NCI-H524 treated with DMSO at 0.1 percent for 48 hours (cell line): ENCODE results near the gene HECTD2.
"Not testable (repeated sequence)": the region's sequence is repeated elsewhere in the genome, so short reads cannot be mapped to it uniquely, and the experiment has no call there.

Experiments used
- DNase-seq: peaks from one replicate; lab custom pipeline; 2025; lab: John Stamatoyannopoulos, UW

The HECTD2 gene

GRCh38 chr10:91411621-91412020 lies 1.5 kb downstream of the HECTD2 start:
- no peak for DNase-seq

GRCh38 chr10:91412354-91413087 lies 2.4 kb downstream of the HECTD2 start:
- DNase-seq = no peak

GRCh38 chr10:91415816-91416215 lies 5.7 kb downstream of the HECTD2 start:
- DNase-seq = no peak

- no peak for DNase-seq
Measured at GRCh38 chr10:91416339-91416855, 6.3 kb downstream of the HECTD2 start.

GRCh38 chr10:91418416-91418815 lies 8.3 kb downstream of the HECTD2 start:
- no peak for DNase-seq

GRCh38 chr10:91420868-91421267 lies 10.7 kb downstream of the HECTD2 start:
- no peak for DNase-seq

GRCh38 chr10:91422915-91423314 lies 12.8 kb downstream of the HECTD2 start:
- DNase-seq = no peak

GRCh38 chr10:91424016-91424415 lies 13.9 kb downstream of the HECTD2 start:
- no peak for DNase-seq

GRCh38 chr10:91432175-91432574 lies 22.0 kb downstream of the HECTD2 start:
- DNase-seq = no peak

- no peak for DNase-seq
Measured at GRCh38 chr10:91433620-91434019, 23.5 kb downstream of the HECTD2 start.

- no peak for DNase-seq
Measured at GRCh38 chr10:91434041-91434440, 23.9 kb downstream of the HECTD2 start.

- DNase-seq = no peak
Measured at GRCh38 chr10:91435241-91435640, 25.1 kb downstream of the HECTD2 start.

- not testable (repeated sequence) for DNase-seq
Measured at GRCh38 chr10:91438228-91438627, 28.1 kb downstream of the HECTD2 start.

- DNase-seq = no peak
Measured at GRCh38 chr10:91444211-91445182, 34.4 kb downstream of the HECTD2 start.

- no peak for DNase-seq
Measured at GRCh38 chr10:91452063-91452462, 41.9 kb downstream of the HECTD2 start.

GRCh38 chr10:91453535-91453934 lies 43.4 kb downstream of the HECTD2 start:
- no peak for DNase-seq

- DNase-seq = not testable (repeated sequence)
Measured at GRCh38 chr10:91455135-91455534, 45.0 kb downstream of the HECTD2 start.

- no peak for DNase-seq
Measured at GRCh38 chr10:91460681-91461080, 50.5 kb downstream of the HECTD2 start.

GRCh38 chr10:91462423-91462822 lies 52.3 kb downstream of the HECTD2 start:
- DNase-seq = no peak

- no peak for DNase-seq
Measured at GRCh38 chr10:91464500-91464899, 54.4 kb downstream of the HECTD2 start.

GRCh38 chr10:91465261-91465660 lies 55.1 kb downstream of the HECTD2 start:
- no peak for DNase-seq

GRCh38 chr10:91467114-91467513 lies 57.0 kb downstream of the HECTD2 start:
- no peak for DNase-seq

- no peak for DNase-seq
Measured at GRCh38 chr10:91471602-91472001, 61.5 kb downstream of the HECTD2 start.
